Ecto neural progenitor cell (in vitro differentiated cells): ENCODE measurements around the gene GCN1.

Source experiments
- DNase-seq: peaks from one replicate; pipeline ENCODE4 v3.0.0-alpha.2; 2018; ENCODE audit warnings: low spot score

The GCN1 gene

GRCh38 chr12:120115692-120116440, 78.6 kb downstream of the GCN1 start:
- DNase-seq = no peak

GRCh38 chr12:120115066-120115465, 79.4 kb downstream of the GCN1 start:
- no peak for DNase-seq

DNA sequence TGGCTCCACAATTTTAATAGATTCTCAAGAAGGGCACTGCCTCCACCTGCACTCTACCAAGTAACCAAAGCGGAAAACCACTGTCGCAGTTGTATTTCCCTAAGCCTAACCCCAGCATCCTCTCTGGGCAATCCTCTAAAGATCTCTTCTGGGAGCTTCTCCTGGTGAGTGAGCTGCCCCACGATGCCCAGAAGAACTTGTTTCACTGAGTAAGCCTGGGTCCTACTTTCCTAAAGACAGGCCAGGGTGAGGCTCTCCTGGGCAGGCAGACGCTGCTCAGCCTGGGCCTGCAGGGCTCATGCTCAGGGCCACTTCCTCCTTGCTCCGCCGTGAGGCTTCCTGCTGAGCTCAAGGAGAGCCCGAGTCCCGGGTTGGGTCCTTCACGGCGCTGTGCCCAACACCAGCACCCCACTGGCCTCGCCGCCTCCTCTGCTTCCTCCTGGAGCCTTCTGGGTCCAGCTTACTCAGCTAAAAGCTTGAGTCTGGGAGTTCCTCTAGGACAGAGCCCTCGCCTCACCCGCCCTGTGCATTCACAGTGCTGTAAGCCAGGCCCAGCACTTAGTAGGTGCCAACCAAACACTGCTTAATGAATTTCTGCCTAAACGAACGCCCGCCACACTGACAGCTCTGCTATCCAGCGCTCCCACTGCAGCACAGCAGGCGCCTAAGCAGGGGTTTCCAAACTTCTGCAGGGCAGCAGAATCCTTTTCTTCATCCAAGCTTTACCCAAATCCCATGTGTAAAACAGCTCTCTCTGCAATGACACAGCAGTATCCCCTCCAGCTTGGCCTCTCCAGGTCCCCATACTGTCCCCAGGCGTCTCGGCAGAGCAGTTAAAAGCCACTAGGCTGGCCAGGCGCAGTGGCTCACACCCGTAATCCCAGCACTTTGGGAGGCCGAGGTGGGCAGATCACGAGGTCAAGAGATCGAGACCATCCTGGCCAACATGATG, 83.7 kb downstream of the GCN1 start:
- DNase-seq = no peak

- DNase-seq = no peak
Measured at GRCh38 chr12:120109570-120110267, 84.8 kb downstream of the GCN1 start.

- no peak for DNase-seq
Measured at GRCh38 chr12:120106151-120106550, 88.4 kb downstream of the GCN1 start.

- no peak for DNase-seq
Measured at GRCh38 chr12:120103371-120103770, 91.1 kb downstream of the GCN1 start.

DNA sequence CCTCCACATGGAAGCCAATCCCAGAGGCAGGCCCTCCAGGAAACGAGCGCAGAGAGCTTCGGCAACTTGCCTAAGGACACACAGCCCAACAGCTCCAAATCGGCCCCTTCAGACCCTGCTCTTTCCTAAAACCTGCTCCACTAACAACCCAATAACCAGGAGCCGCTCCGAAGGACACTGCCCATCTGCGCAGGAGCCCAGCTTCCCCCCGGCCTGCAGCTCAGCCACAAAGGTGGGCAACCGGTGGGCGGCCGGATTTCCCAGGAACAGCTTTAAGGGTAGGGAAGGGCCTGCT, 91.5 kb downstream of the GCN1 start:
- DNase-seq = no peak

DNA sequence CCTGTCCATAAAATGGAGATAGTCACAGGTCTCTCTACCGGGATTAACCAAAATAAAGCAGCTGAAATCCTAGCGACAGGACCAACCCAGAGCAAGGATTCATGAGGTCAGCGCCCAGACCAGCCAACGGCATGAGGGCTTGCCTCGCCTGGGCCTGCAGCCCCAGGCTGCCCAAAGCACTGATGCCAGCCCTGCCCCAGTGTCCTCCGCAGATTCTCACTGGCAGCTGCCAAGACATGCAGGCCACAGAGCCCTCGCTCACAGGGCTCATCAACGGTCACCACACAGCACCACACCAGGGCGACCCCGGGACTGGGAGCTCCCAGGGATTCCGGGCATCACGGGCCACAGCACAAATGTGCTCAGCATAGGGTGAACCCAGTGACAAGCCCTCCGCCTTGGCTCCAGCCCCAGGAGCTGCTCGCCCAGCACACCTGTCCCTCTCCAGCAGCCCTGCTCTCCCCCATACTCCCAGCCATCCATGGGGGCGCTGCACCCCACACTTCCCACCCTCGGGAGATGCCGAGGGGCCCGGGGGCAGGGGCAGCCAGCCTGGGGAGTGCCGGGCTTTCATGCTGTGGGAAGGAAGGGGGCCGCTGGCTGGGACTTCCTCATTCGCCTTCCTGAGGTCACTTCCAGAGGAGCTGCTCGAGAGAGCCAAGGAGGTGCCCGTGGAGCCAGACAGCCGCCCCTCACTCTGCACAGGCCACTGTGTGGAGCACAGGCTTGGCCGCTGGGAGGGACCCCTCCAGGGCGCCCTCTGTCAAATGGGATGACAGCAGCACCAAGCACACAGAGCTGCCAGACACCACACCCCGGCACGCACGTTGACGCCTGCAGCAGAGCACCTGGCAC, 92.1 kb downstream of the GCN1 start:
- no peak for DNase-seq

- DNase-seq = no peak
Measured at GRCh38 chr12:120101617-120102016, 92.9 kb downstream of the GCN1 start.

GRCh38 chr12:120101182-120101581, 93.3 kb downstream of the GCN1 start:
- no peak for DNase-seq

DNA sequence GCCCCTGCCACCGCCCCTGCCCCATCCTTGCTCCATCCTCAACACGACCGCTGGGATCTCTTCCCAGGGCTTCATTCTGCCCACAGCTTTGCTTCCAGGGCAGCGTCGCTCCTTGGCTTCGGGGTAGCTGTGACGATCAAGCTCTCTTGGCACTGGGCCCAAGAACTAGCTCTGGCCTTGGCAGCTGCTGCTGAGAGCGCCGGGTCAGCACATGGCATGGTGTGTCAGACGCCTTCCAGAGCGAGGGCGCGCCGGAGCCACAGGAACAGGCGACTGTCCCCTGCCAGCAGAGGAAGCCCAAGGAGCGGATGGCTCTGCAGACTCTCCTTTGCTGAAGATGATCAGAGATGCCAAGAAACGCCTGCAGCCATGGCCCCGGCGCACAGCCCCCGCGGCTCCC, 93.9 kb downstream of the GCN1 start:
- no peak for DNase-seq

DNA sequence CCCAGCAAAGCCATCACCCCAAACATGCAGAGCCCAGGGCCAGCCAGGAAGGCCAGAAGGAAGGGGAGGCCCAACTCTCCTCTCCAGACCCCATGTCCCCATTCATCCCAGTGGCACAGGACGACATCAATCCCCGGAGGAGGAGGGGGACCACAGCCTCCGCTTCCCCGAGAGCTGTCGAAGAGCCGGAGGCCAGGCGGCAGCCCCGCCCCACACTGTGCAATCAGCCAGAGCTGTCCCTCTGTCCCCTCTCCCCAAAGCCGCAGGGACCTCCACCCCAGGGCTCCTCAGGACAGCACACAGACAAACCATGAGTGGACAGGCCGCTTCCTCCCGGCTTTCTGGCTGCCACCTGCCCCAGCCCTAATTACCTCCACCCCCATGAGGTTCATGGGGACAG, 94.8 kb downstream of the GCN1 start:
- DNase-seq = no peak

DNA sequence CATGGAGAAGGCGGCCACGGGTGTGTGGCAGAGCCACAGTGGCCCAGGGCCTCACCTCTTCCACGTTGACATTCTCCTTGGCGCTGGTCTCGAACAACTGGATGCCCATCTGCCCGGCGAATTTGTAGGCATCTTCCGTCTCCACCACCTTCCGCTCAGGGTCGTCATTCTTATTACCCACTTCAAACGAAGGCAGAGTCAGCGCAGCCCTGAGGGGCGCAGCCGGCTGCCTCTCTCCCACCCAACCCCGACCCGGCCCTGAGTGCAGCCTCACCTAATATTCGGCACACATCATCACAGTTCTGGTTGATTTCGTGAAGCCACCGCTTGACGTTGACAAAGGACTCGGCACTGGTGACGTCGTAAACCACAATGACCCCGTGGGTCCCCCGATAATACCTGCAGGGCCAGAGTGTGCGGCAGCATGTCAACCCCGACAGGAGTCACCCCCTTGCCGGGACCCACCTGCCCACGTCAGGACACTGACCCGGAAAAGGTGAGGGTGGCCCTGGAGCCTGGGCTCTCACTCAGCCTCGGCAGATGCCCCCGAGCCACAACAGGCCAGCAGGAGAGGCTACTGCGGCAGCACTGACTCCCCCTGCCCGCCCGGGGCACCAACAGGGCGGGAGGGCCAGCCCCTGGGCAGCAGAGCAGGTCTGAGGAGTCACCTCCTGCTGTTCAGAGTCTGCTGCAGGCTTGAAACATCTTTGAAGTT, 95.6 kb downstream of the GCN1 start:
- DNase-seq = no peak

GRCh38 chr12:120096671-120097202, 97.8 kb downstream of the GCN1 start:
- no peak for DNase-seq

- DNase-seq = no peak
Measured at GRCh38 chr12:120095736-120096135, 98.8 kb downstream of the GCN1 start.

DNA sequence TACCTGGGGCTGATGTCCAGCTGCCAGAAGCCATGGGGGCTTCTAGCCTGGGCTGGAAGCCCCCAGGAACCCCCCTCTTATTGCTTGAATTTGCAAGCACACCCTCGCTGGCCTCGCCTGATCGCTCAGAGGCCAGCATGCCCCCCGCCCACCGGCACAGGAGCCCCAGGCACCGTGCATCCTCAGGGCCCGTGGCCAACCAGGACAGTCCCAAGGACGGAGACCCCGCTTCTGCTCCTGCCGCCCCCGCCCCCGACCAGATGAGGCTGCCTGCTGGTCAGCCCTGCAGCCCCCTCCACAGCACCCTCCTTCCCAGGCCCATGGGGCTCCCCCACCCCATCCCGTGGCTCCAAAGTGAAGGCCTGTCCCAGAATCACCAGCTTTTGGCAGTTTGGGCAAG, 99.2 kb downstream of the GCN1 start:
- no peak for DNase-seq

DNA sequence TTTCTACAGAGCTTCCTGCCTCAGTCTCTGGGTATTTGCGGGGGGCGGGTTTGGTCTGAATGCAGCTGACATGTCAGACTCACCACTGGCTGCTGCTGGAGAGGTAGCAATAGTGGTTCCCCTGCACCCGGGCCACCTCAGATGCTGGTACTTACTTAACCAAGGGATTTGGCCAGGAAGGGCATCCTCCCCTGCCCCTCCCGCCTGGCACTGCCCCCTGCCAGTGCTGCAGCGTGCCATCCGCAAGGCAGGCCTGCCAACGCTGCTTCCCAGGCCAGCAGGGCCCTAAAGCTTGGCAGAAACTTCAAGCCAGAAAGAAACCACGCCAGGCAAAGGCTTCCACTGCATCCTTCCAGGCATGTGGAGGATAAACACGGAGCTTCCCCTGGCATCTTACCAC, 100.0 kb downstream of the GCN1 start:
- DNase-seq = no peak

GRCh38 chr12:120093592-120094355, 100.7 kb downstream of the GCN1 start:
- peak; percentile 85 for DNase-seq

- DNase-seq = no peak
Measured at GRCh38 chr12:120093336-120093591, 101.3 kb downstream of the GCN1 start.

GRCh38 chr12:120092551-120093335, 101.8 kb downstream of the GCN1 start:
- DNase-seq = no peak
